Activated CD4-positive, alpha-beta T cell treated with anti-CD3 and anti-CD28 coated beads, Interleukin-2, amount 50 U/mL, for 48 hours (primary cell): Measurements from ENCODE around the gene COPS2.
"Not testable (repeated sequence)": the region's sequence is repeated elsewhere in the genome, so short reads cannot be mapped to it uniquely, and the experiment has no call there.

Experiments
- DNase-seq, 2 experiments: peaks; one replicate each; pipeline ENCODE4 v3.0.0-alpha.2; 2020

The COPS2 gene

DNA sequence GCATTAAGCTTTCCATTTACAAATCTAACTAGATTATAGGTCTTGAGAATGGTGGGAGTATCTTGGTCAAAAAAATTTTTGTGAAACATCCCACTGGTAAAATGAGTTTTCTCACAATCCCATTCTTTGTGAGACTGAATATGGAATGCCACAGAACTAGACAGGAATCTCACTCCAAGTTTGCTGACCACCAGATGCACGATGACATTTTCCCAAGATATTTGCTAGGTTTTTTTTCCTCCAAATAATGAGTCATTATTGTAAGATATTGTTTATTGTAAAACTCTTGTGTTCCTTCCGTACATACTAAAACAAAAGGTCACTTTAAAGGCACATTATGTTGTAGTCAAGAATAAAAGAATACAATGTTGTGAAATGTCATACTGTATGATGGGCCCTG lies 53.9 kb downstream of the COPS2 start:
- no peak for DNase-seq

DNA sequence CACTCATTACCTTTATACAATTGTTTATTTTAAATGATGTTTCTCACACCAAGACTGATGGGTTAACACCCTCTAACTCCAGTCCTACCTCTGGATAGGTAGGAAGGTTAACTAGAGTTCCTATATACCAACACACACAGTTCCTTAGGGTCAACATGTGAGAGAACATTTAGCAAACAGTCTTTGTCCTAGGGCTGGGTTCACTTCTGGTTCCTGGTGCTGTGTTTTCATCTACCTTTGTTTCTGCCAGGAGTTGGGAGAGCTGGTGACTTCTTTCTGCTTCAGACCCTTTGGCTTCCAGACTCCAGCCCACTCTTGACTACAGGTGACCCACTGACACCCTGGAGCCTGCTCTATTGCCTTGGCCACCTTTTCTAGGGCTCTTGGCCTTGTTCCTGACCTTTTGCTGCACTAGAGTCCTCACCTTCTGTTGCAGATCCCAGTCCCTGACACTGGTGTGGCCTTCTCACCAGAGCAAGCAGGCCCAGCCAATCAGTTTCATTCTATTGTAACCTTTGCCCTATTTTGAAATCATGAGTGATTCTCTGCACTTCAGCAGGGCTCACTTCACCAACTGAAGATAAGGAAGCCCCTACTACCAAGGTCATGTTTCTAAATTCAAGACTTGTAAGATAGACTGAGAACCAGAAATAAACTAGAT lies 59.2 kb downstream of the COPS2 start:
- DNase-seq = no peak

DNA sequence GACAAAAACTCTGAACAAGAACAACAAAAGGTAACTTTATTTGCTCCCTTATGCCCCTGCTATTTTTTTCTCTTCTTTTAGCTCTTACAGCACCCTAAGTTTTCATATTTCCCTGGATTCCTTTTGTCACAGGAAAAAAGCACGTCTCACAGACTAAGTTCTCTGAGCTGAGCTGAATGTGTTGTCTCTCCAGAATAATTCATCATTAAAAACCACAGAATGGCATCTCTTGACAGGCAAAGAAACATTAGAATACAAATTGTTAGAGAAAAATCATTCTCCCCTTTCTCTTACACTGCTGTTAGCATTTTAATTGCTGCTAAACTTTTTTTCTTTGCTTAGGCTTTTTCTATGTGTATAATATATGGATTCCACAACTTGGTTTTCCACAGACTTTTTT lies 60.5 kb downstream of the COPS2 start:
- no peak for DNase-seq

DNA sequence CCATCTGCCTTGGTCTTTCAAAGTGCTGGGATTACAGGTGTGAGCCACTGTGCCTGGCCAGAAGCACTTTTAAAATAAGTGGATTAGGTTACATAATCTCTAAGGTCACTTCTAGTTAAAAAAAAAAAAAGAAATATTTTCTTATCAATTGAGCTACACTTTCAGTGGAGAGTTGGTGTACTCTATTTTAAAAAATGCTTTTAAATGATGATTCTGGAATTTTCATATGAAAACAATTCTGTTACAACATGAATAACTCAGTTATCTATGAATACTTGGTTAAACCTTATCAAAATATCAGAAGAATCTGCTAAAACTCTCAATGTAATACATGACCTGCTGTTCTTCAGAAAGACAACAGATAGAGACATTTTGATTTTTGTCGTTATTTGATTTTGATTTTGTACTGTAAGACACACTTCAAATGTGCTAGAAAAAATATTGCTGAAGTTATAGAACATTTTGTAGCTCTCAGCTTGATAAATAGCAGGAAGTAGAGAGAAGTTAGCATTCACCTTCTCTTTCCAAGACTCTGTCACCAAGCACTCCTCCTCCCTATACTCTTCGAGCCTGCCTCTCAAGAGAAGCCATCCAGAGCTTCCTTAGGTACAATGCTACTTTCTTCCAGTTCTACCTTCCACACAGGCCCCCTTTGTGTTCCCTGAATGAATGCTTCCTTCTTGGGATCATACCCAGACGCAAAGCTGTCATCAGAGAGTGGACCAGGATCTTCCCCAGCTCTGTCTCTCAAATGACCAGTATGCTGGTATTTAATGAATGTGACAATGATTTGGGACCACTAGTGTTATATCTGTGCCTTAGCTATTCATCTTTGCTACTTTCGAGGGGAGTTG lies 61.9 kb downstream of the COPS2 start:
- no peak for DNase-seq

DNA sequence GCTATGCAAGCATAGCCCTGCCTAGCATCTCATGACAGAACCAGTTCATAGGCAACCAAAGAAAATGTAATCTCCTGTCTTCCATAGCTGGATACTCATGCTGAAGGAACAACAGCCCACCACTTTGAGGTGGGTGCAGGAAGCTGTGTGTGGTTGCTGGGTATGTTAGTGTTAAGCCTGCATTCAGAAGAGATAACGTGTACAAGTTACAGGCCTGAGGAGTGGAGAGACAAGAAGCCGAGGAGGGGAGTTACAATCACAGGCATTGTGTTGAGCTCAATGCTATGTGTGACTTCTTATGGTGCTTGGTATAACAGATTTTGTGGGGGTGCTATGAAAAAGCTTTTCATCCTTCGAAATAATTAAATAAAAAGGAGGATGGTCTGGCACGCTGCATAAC lies 66.4 kb downstream of the COPS2 start:
- no peak for DNase-seq

DNA sequence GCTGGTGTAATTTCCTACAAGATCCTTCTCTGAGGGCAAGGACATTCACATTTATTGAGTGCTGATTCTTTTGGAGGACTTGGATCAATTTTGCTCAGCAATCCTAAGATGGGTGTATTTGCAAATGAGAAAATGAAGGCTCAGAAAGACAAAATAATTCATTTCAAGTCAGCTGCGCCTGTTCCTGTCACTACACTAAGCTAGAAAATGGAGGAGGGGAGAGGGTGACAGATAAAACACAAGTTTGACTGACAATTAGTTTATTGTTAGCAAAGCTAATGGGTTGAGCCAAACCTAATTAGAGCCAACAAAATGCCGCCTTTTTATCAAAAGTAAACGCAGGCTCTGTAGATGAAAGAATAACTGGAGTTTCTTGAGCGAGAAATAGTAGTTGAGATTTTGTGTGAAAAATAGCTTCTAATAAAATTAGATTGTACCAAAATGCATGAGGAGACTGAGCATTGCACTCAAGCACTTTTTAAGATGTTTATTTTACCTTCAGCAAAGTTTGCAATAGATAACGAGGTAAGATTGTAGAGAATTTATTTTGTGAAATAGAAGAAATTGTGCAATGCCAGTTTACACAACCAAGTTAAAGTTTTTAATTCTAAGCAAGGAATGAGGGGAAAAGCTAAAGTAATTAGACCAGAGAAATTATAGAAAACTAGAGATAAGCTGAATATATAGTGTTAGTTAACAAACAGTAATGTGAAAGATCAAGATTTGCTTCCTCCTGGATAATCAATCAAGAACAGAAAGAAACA lies 69.5 kb downstream of the COPS2 start:
- no peak for DNase-seq

DNA sequence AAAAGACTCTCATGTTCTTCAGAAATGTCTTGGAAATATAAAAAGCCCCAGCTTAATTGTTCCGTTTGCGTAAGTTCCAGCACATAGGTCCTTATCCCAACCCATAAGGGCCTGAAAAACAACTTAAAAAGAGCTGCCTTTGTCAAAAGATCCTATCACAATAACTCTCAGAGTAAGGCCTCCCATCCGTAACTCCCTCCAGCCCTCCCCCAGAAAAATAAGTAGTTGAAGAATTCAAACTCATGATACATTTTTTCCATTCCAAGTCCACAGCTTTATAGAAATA lies 71.2 kb downstream of the COPS2 start:
- DNase-seq = no peak

DNA sequence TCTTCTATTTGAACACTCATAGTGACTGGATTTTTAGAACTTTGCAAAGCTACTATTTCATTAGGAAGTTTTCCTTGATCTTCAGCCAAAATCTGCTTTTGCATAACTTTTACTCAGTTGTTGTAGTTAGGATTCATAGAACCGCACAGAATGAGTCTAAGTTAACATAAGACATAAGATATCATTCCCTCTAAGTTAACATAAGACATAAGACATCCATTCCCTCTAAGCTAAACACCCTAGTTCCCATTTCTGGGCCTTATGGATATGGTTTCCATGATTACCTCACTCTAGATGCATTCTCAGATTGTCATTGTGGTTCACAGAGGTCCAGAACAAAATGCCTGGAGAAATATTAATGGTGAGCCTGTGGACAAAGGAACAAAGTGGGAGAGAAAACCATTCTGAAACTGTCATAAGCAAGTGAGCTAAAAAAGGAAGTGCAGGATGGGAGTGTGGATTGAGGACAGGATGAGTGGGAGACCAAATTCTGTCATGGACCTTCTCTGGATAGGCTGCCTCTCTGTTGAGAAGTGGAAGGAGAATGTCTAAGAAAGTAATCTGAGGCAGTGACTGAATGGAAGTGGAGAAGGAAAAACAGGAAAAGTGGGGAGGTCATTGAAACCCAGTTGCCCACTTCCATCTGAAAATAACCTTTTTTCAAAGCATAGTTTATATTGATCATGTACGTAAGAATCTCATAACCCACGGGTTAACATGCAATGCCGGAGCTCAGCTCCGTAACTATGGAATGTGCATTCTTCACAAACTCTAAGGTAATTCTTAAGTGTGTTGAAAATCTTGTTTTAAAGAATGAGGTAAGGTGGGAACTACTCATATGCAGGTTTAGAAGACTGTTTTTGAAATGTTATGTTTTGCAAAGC lies 71.8 kb downstream of the COPS2 start:
- DNase-seq = no peak

DNA sequence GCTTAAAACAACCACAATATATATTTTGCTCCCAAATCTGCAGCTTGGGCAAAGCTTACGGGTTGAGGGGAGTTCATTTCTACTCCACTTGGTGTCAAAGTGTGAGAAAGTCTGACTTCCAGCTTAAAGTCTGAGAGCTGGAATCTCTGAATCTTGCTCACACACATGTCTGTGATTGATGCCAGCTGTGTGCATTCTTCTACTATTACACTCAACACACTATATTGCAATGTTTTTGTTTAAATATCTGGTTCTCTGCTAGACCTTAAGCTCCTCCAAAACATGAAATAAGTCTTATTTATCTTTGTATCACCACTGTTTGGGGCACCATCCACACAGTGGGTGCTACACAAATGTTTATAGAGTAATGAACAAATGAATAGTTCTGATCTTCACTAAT lies 72.4 kb downstream of the COPS2 start:
- DNase-seq = no peak

DNA sequence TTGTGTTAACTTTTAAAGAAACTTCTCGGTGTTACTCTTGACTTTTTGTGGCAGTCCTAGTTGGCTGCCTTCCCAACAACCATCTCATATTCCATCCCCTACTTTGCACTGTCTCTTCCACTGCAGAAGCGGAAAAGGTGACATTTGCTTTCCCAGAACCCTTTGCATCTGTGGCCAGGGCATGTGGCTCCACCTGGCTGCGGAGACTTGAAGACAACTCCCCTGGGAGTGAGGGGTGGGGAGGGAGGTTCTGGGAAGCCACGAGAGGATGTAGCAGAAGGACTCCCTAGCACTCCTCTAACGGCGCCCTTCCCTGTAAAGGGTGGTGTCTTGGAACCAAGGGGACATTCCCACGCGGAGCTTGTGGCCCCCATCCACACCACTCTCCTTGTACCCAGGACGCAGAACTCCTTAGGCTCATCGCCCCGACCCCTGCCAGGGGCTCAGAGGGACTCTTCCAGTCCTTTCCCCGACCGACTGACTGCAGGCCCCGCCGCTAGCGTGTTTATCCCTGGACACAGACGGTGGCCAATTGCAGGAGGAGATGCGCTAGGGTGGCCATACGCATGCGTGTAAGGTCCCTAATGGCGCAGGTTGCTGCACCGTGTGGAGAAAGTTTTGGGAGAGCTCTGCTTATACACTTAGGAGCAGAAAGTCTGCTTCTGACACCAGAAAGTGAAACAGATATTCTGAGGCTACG lies 75.9 kb downstream of the COPS2 start:
- DNase-seq = no peak

DNA sequence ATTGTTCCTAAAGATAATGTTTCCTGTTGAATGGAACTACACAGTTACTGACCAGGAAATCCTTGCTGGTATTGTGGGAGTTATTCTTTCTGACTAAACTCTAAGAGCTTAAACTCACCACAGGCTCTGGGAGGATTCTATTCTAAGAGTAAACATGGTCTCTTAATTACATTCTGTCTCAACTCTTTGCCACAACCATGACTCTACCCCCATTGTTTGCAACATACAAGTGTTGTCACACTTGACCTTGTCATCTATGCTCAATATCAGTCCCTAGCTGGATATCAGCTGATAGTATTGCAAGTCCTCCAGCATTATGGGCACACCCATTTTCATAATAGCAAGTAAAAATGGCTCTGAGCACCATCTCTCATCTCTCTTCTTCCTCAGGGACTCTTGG lies 79.5 kb downstream of the COPS2 start:
- no peak for DNase-seq

DNA sequence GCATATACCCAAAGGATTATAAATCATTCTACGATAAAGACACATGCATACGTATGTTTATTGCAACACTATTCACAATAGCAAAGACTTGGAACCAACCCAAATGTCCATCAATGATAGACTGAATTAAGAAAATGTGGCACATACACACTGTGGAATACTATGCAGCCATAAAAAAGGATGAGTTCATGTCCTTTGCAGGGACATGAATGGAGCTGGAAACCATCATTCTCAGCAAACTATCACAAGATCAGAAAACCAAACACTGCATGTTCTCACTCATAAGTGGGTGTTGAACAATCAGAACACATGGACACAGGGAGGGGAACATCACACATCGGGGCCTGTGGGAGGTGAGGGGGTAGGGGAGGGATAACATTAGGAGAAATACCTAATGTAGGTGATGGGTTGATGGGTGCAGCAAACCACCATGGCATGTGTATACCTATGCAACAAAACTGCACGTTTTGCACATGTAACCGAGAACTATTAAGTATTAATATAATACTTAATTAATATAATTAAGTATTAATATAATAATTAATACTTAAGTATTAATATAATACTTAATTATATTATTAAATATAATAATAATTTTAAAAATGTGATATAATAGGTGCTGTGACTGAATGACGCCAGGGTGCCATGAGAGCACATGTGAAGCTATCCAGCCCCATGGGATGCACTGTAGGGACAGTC lies 80.7 kb downstream of the COPS2 start:
- DNase-seq = not testable (repeated sequence)
